ENCODE measurements around the gene PROK2.

DNA sequence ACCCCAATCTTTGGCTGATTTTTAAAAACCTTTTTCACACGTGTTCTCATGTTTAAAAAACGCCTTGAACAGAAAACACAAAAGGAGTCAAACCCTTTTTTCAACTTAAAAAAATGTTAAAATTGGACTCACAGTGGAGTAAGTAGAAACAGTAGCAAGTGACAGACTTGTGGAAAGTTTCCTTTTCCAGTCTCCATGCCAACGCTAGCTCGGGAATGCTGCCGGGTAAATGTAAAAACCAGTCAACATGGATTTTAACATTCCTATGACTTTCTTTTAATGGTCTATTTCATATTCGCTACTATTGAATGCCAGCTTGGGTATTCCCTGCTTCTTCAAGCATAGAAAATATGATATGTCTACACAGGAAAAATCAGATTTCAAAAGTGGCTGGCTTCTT is 1.6 kb upstream of the PROK2 start:
- TF ChIP-seq, protein P1, sequence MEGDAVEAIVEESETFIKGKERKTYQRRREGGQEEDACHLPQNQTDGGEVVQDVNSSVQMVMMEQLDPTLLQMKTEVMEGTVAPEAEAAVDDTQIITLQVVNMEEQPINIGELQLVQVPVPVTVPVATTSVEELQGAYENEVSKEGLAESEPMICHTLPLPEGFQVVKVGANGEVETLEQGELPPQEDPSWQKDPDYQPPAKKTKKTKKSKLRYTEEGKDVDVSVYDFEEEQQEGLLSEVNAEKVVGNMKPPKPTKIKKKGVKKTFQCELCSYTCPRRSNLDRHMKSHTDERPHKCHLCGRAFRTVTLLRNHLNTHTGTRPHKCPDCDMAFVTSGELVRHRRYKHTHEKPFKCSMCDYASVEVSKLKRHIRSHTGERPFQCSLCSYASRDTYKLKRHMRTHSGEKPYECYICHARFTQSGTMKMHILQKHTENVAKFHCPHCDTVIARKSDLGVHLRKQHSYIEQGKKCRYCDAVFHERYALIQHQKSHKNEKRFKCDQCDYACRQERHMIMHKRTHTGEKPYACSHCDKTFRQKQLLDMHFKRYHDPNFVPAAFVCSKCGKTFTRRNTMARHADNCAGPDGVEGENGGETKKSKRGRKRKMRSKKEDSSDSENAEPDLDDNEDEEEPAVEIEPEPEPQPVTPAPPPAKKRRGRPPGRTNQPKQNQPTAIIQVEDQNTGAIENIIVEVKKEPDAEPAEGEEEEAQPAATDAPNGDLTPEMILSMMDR (IDR thresholded peaks at IDR 0.05) = no peak
- TF ChIP-seq POLR2A (IDR thresholded peaks at IDR 0.05) = no peak

Measured in right lobe of liver (tissue), 4 donors.